H1 (cell line): ENCODE measurements around the gene RRP1. TPM values are rescaled to one million over a fixed set of nuclear protein-coding genes. Genes with fewer than 3 reads are reported as not detected.

Source experiments
- BACH1 ChIP-seq: IDR thresholded peaks from 2 replicates; pipeline ENCODE4 v1.6.1; 2012; ENCODE audit warnings: low read length, improper control_type of control experiment
- EZH2 ChIP-seq: fragments of 200-600 bp; sonication (generic); IDR thresholded peaks from 2 replicates; pipeline ENCODE4 v1.7.1; 2012; ENCODE audit warnings: low read depth, mild to moderate bottlenecking, moderate library complexity, low read length, inconsistent platforms; ENCODE audit not compliant: severe bottlenecking
- SRF ChIP-seq: IDR thresholded peaks from 2 replicates; pipeline ENCODE4 v1.6.1; 2011; ENCODE audit warnings: mild to moderate bottlenecking, low read depth, low read length, moderate library complexity
- polyA plus RNA-seq, 7 experiments: library from polyadenylated mRNA; depleted of rRNA in 3 of 7; stranded (reverse) in 5 of 7; unstranded in 2 of 7; fragments of >200 nt in 5 of 7; fragments of 200-250 nt in 2 of 7; gene quantifications; 1 replicate in 5 of 7; 2 replicates in 1 of 7; 4 replicates in 1 of 7; pipeline versions ENCODE4 v1.2.1 to v1.2.3, GENCODE V29; 2011 to 2013; ENCODE audit warnings: missing spikeins in 2 of 7, mixed read lengths in 2 of 7
- total RNA-seq: library from RNA; stranded (reverse); fragmentation: NEBNext Ultra II Directional; extraction: Animal tissue kit (Norgen Biotek cat#: 25700); gene quantifications from 2 replicates; pipeline ENCODE4 v1.2.1, GENCODE V29; 2021

RRP1 gene
- total and polyA plus RNA-seq, 2 of the 8 experiments (the other 6 are each of a cell fraction or from before 2014, with no cell fraction given): 11.6 to 55.2 TPM

DNA sequence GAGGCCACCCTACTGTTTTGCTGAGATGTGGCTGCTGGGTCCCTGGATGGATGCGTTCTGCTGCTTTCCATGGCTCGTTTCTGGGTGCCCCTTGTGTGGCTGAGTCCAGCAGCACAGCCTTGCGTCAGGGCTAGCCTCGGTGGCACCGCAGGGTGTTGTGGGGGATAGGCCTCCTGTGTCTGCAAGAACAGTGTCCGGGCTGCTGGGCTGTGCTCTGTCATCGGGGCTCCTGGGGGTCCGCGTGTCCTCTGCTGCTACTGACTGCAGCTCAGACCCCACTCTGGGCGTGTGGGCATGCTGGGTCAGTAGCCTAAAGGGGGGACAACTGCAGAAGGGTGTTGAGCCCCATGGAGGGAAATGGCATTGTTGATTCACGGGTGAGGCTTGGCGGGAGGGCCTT, 4.9 kb downstream of the RRP1 start (continued):
- no peak for TF ChIP-seq EZH2
- no peak for TF ChIP-seq SRF
- no peak for TF ChIP-seq BACH1
